Measurements from ENCODE around the gene MED8.
"Not testable (repeated sequence)": the region's sequence is repeated elsewhere in the genome, so short reads cannot be mapped to it uniquely, and the experiment has no call there.

MED8 gene

DNA sequence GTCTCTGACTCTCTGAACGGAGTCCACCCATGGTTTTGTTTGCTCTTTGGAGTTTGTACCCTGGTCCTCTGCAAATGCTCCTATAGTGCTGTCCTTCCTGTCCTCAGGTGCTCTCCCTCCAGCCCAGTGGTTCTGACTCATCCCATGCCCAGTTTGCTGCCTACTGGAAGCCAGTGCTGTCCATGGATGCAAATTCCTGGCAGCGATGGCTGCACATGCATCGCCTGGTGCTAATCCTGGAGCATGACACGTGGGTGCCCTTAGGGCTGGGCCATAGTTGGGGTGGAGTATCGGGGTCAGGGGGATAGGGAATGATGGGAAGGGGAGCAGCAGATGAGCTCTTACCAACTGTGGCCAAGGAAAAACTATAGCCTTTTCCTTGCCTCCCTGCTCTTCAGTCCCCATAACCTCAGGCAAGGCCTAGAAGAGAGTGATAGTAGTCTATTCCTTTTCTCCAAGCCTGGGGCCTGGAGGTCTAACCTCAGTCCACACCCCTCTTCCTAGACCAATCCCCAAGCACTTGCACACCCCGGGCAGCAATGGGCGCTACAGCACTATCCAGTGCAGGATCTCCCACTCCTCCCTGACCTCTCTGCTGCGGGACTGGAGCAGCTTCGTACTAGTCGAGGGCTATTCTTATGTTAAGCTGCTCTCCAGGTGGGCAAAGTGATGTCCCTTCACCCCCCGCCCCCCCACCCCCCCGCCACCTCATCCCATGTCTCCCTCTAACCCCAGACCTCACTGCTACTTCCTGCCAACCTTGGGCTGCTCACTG lies 32.6 kb upstream of the MED8 start:
- DNase-seq, result no peak

DNA sequence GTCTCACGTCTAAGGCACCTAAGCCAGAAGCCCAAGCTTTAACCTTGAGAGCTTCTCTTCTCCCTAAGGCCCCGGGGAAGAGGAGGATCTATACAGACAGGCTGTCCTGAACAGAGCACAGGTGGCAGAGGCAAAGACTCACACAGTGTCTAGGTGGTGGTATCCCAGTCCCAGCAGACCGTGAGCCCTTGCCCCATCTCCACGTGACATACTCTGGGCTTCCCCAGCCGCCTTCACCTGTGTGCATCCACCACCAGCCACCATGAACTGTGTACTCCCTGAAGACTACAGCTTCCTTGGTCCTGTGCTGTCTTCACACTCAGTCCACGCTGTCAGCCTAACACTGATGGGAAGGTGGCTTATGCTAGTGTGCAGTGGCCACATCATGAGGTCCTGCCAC lies 31.8 kb upstream of the MED8 start:
- no peak for DNase-seq

DNA sequence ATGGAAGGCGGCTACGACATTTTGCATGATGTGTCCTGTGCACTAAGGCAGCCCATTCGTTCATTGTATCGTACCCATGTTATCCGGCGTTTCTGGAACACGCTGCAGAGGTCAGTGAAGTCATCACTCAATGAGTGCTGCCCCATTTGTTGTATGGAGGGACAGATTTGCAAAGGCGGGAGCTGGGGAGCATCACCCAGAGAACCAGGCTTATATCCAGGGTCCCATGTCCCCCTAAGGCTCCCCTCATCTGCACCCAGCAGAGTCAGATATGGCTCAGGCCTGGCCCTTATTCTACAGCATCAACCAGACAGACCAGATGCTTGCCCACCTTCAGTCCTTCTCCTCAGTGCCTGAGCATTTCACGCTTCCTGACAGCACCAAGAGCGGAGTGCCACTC lies 31.3 kb upstream of the MED8 start:
- DNase-seq, result no peak

DNA sequence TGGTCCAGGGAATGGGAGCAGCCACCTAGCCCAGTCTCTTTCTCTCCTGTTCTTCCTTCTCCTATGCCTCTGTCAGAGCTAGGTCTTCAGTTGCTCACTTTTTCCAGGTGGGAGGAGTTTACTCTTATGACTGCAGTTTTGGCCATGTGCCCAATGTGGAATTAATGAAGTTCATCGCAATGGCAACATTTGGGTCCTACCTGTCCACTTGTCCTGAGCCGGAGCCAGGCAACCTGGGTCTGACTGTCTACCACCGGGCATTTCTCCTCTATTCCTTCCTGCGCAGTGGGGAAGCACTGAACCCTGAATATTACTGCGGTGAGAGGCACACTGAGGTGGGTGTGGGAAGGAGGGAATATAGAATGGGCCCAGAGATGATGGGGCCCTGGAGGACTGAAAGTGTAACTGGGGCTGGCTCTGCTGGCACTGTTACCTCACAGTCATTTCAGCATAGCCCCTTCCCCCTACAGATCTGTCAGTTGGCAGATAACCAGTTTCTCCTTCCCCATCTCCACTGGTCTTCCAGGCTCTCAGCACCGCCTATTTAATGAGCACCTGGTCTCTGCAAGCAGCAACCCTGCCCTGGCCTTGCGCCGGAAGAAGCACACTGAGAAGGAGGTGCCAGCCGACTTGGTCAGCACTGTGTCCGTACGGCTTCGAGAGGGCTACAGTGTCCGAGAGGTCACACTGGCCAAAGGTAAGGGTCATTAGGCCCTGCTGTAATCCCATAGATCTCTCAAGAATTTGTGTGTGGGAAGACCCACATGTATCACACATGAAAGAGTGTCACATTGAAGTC lies 30.2 kb upstream of the MED8 start:
- no peak for DNase-seq

DNA sequence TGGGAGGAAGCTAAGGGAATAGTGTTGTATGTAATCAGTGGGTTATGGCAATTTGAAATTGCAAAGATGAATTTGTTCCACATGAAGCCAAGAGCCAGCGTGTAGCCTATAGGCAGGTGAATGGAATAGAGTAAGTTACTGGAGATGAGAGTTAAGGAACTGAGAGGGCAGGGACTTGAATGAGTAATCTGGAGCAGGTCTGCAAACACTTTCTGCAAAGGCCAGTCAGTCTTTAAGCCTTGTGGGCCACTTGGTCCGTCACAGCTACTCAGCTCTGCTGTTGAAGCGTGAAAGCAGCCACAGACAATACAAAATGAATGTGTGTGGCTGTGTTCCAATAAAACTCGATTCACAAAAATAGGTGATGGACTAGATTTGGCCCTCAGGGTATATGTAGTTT lies 29.3 kb upstream of the MED8 start:
- no peak for DNase-seq

DNA sequence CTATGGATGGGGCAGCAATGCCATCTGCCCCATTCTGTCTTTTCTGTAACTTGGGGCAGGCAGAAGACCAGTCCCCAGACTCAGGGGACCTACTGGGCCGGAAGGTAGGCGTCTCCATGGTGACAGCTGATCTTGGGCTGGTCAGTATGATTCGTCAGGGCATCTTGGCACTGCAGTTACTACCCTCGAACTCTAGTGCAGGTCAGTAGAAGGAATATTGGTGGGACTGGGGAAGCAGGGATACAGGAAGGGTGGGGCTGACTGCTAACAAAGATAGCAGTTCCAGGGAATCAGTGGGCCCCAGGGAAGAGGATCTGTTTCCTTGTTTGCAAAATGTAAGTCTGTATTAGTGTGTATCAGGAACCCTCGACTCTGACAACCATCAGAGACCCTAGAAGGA lies 26.3 kb upstream of the MED8 start:
- DNase-seq, result no peak

DNA sequence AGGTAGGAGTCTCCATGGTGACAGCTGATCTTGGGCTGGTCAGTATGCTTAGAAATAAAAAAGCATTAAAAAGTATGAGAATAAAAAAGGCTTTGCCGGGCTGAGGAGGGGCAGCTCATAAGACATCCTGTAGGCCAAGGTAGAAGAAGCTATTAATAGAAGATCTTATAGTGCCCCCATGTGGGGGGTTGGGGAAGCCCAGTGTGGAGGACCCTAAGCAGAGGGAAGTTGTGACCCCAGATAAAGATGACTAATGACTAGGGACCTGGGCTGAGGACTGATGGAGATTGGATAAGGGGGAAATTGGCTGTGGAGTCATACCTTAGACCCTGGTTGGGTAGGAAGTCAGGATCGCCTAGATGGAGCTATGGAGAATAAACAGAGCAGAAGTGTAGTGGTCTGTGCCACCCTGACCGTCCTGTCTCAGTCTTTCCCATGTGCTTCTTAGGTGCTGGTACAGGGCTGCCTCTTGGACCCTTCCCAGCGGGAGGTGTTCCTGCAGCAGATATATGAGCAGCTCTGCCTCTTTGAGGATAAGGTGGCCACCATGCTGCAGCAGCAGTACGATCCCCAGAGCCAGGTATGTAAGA lies 25.1 kb upstream of the MED8 start:
- peak; percentile 8 for DNase-seq

DNA sequence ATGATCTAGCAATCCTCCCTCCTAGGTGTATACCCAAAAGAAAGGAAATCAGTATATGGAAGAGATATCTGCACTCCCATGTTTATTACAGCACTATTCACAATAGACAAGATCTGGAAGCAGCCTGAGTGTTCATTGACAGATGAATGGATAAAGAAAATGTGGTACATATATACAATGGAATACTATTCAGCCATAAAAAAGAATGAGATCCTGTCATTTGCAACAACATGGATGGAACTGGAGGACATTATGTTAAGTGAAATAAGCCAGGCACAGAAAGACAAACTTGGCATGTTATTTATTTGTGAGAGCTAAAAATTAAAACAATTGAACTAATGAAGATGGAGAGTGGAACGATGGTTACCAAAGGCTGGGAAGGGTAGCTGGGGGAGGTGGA lies 23.8 kb upstream of the MED8 start:
- DNase-seq, result not testable (repeated sequence)

DNA sequence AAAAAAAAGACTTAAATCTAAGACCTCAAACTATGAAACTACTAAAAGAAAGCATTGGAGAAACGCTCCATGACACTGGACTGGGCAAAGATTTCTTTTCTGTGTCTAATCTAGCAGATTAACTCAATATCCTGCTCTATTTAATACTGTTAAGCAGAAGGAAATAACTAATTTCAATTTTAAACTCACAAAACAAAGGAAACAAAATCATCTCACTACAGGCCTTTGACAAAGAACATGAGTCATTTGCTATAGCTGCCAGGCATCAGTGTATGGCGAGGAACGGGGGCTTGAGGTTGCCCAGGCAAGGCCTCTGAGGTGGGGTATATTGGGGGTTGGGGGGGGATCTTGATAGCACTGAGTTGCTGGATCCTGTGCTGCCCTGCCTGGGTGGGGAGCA lies 21.0 kb upstream of the MED8 start:
- no peak for DNase-seq

DNA sequence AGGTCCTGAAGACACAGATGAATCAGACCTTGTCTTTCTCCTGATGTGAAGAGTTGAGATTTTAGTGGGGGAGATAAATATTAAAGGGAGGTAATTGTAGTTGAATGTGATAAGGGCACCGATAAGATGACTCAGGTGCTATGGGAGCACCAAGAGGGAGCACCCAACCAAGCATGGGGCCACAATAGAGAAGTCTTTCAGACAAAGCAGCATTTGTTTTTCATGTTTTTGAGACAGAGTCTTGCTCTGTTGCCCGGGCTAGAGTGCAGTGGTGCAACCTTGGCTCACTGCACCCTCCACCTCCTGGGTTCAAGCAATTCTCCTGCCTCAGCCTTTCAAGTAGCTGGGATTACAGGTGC lies 16.3 kb upstream of the MED8 start:
- no peak for DNase-seq

DNA sequence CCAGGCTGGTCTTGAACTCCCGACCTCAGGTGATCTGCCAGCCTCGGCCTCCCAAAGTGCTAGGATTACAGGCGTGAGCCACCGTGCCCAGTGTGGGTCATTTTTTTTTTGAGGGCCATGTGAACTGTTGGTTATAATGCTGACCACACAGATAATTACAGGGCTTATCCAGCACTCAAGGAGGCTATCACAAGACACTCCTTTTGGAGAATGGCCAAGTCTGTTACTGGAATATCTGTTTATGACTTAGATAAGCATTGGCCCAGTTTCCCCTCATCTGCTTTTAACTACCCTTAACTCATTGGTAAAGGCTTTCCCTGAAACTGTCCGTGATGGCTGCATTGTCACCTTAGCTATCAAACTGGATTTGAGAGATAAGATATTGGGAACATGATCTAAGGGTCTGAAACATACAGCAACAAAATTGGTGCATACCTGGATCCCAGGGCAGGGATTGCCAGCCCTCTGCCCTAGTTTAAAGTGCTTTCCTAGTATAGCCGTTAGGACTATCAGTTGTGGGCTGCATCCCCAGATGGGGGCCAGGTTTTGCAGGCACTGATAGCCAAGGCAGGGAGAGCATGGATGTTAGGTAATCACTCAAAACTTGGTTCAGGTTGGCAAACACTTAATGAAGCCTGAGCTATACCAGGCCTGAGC lies 15.7 kb upstream of the MED8 start:
- no peak for DNase-seq

DNA sequence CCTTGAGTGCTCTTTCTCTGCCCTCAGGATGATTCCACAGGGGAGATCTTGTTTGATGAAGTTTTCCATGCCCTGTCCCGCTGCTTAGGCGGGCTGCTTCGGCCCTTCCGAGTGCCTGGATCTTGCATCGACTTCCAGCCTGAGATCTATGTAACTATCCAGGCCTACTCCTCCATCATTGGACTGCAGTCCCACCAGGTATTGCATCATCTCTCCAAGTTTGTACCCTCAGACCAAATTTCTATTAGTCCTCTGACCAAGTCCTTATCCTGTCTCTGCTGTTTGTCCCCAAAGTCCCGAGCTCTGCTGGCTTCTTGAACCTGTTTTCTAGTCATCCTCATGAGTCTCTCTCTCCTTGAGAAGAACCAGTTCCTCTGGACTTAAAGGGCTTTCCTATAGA lies 14.8 kb upstream of the MED8 start:
- DNase-seq, result no peak

DNA sequence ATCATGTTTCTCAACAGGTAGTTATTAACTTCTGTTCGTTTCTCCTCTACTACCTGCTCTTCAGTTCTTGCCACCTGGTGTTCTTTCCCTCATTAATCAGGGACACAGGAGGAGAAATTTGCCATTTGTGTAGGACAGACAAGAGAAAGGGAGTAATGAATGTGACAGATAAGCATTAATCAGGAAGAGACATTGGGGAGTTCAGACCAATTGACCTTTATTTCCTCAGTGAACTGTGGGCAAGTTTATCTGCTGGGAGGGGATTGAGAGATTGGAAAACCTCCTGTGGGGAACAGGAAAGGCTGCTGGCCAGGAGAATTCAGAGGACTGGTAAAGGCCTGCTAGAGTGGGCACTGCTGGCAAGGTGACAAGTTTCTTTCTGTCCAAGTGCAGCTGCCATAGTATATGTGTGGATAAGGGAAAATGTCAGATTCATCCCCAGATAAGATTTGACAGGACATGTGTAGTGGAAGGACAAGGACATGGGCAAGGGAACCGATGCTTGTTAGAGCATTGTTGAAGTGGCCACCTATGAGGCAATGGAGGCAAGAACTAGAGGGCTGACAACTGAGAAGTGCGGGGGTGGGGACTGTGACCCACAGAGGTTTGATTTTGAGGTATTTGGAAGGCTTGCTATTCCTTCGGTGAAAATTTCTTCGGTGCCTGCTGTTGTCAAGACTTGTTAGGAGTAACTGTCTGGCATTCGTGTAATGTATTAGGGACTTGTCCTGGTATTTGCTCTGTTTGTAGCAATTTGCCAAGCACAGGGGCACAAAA lies 12.7 kb upstream of the MED8 start:
- DNase-seq, result no peak

DNA sequence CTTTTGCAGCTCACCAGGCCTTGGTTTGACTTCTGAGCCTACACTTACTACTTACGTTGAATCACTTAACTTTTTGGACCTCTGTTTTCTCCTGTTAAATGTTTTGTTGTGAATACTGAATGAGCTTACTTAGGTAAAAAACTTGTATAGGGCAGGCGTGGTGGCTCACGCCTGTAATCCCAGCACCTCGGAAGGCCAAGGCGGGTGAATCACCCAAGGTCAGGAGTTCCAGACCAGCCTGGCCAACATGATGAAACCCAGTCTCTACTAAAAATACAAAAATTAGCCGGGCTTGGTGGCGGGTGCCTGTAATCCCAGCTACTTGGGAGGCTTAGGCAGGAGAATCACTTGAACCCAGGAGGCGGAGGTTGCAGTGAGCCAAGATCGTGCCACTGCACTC lies 10.8 kb upstream of the MED8 start:
- not testable (repeated sequence) for DNase-seq

DNA sequence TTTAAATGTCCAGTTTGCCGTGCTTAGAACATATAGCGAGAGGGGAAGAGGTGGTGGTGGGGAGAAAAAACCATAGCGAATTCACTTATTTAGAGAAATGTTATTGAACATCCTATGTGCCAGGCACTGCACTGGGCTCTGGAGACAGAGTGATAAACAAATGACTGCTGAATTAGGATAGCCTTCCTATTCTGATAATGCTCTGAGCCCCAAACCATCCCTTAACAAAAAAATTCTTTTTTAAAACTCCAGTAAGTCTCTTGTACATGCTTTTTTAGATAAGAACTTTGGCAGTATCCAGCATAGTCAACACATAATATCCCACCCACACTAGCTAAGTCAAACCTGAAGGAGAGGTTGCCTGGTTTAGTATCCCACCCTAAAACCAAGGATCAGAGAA lies 8.6 kb upstream of the MED8 start:
- no peak for DNase-seq

DNA sequence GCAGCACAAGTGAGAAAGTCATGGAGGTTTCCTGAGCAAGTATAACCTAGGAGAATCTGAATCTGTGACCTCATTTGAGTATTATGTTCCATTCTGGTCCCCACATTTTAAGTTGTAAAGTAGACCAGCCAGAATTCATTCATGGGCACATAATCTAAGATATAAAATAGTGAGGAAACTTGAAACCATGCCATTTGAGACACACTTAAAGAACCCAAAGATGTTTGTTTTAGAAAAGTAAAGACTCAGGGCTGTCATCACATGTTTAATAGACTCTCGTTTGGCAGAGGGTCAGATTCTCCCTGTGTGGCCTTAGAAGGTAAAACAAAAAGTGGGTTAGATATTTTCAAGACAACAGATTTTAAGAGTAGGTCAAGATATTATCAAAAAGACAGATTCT lies 6.5 kb upstream of the MED8 start:
- no peak for DNase-seq

DNA sequence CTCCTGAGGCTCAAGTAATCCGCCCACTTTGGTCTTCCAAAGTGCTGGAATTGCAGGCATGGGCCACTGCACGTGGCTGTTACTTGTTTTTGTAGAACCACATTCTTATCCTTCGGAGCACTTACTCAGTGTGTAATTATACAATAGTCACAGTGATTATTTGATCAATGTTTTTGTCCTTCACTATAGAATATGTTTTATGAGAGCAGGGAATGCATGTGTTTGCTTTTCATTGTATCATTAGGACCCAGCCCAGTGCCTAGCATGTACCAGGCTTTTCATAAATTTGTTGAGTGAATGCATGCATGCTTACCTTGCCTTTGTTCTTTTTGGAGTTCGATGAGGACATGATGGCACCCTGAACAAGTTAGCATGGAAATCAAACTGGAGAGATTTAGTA lies 5.9 kb upstream of the MED8 start:
- no peak for DNase-seq

DNA sequence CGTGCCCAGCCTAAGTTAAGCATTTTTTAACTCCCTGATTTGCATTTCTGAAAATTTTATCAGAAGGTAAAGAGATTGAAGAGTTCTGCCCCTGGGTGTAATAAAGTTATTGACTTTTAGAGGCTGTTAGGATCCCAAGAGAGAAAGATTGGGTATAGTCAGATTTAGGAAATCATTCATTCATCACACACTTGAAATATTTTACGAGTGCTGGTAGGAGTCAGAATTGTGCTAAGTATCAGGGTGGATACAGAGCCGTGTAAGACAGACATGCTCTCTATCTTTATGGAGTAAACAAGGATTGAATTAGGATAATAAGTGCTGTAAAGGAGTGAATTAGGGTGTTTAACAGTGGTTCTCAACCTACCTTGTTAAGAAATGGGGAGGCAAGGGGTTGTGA lies 3.1 kb upstream of the MED8 start:
- DNase-seq, result no peak

DNA sequence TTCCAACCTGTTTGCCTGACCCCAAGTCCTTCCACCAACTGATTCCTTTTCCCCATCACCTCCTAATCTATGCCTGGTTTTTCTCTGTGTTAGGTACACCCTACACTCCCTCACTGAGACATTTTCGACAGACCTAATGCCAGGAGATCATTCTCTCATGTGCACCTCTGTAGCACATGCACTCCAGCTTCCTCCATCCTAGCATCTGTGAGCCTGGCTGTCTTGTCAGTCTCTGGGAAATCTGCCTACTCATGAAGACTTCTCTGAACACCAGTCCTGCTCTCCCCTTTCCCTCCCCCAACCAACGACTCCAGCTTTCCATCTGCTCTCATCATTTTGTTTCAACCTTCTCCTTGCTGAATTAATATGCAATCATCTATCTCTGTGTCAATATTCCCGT lies 987 bp downstream of the MED8 start:
- DNase-seq, result no peak

DNA sequence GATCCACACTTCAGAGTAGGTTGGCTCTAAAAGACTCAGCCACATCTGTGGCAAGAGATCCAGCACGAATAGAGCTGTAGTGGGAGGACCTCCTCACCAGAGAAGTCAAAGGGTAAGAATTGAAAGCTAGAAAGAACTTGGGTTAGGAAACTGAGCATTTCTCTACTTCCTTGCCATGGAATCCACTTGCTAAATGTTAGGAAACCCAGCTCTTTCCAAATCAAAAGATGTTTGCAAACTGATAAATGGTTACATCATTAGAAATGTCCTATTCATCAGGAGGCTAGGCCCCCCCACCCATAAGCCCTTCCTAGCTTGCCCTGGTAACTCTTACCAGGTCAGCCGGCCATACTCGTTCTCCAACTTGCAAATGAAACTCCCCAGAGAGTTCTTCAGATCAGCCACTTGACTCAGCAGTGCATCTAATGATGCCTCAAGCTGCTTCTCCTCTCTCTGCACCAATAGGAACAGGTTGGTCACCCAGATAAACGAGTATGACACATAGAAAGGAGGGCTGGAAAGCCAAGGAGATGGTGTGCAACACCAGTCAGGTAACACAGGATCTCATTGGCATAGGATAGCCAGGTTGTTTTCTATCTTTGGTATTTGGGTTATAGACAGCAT lies 1.5 kb downstream of the MED8 start:
- no peak for DNase-seq

DNA sequence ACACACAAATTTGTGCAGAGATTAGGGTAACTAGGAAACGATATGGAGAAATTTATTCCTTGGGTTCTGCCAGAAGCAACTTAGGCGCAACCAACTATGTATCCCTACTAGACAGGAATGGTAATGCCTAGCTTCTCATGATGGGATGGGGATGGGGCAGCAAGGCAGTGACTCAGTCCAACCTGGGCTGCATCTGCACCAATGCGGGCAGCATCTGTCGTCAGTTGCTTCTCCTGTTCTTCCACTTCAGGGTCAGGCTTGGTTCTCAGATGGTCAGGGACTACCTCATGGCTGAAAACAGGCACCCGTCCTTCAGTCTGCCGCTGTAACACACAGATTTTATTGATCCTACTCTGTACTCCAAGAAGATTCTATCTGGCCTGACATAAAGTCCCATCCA lies 2.9 kb downstream of the MED8 start:
- no peak for DNase-seq

DNA sequence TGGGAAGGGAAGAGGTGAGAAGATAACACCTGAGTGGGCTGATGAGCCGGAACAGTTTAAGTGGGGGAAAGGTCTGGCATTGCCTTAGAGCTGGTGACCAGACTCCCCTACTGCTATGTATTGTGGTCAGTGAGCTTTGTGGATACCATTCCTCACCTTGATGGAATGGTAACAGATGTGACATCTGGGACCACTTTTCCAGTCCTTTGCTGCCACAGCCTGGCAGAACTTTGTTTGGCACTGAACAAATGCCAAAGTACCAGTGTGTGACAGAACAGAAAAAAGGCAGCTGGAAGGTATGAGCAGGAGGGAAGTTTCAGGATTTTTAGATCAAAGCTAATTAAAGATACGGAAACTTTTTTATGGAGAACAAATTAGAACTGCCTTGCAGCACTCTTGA lies 6.2 kb downstream of the MED8 start:
- DNase-seq, result no peak

Measured in SHP77 treated with DMSO at 0.1 percent for 48 hours (cell line).